Measurements from ENCODE around the gene ZDHHC14.
"Not testable (repeated sequence)": the region's sequence is repeated elsewhere in the genome, so short reads cannot be mapped to it uniquely, and the experiment has no call there.

Gene ZDHHC14

DNA sequence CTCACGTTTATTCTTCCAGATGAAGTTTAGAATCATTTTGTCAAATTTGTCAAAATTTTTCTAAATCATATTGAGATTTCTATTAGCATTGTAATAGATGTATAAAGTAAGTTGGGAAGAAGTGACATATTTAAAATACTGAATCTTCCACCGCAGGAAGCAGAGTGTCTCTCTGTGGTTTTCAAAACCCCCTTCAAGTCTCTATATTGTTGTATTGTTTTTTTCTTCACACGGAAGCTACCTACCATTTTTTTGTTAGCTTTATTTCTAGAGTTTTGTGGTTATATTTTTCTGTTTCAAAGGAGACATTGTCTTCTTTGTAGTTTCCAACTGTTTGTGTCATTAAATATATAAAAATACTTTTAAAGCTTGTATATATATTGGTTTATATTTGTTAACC, 188.6 kb downstream of the ZDHHC14 start:
- no peak for DNase-seq

DNA sequence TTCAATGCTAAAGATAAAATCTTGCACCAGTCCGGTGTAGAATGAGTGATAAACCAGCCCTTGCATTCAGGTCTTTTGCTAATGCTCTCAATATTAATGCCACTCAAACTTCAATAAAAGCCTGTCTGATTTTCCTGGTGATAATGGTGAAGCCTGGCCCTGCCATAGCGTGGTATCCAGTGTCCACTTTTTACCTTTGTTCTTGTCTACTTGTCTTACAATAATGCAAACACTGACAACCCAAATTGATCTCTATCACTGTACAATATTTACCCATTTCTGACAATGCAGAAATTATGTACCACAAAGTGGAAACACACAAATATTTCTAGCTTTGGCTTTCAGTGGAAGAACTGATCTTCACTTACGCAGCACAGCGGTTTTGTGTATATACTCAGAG, 189.1 kb downstream of the ZDHHC14 start:
- DNase-seq: no peak

- no peak for DNase-seq
Observed at GRCh38 chr6:157570752-157571151, 189.8 kb downstream of the ZDHHC14 start.

GRCh38 chr6:157571269-157571668, 190.3 kb downstream of the ZDHHC14 start:
- DNase-seq: no peak

DNA sequence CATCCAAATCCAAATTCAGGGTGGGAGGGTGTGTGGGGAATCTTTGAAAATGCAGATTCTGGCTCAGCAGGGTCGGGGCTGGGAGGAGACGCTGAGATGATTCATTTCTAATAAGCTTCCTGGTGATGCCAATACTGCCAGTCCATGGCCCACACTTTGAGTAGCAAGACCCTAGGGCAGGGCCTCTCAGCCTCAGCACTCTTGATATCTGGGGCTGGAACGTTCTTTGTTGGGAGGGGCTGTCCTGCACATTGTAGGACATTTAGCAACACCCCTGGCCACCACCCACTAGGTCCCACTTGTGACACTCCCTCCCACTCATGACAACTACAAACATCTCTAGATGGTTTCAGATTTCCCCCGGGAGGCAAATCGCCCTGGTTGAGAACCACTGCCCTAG, 191.0 kb downstream of the ZDHHC14 start:
- no peak for DNase-seq

GRCh38 chr6:157574851-157575424, 193.9 kb downstream of the ZDHHC14 start:
- DNase-seq: no peak

DNA sequence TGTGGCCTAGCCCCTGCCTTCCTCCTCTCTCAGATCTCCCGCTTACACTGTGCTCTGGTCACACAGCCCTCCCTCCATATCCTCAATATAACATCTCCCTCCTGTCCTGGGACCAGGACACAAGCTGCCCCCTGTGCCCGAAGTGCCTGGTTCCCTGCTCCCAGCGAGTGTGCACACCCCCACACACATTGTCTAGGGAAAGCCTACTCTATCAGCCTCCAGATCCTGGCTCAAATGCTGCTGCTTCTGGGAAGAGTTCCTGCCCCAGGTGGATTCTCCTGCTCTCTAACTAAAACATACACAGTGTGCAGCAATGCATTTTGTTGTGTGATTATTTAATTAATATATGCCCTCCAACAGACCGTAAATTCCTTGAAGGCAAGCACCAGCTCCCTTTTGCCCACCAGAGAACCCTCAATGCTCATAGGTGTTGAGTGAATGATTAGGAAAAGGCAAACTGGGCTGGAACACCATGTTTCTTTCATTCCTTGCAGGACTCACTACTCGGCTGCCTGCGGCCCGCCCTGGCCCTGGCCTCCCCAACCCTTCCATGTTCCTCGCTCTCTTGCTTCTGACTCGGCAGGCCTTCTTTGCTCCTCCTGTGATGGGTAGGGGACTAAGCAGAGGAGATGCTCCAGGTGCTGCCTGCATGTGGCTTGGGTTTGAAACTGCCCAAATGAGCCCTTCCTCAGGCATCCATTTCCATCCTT, 194.6 kb downstream of the ZDHHC14 start:
- DNase-seq: no peak

DNA sequence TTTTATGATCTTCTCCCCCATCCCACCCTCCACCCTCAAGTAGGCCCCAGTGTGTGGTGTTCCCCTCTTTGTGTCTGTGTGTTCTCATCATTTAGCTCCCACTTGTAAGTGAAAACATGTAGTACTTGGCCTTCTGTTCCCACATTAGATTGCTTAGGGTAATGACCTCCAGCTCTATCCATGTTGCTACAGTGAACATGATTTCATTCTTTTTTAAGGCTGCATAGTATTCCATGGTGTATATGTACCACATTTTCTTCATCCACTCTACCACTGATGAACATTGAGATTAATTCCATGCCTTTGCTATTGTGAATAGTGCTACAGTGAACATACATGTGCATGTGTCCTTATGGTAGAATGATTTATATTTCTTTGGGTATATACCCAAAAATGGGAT, 196.0 kb downstream of the ZDHHC14 start:
- DNase-seq: not testable (repeated sequence)

DNA sequence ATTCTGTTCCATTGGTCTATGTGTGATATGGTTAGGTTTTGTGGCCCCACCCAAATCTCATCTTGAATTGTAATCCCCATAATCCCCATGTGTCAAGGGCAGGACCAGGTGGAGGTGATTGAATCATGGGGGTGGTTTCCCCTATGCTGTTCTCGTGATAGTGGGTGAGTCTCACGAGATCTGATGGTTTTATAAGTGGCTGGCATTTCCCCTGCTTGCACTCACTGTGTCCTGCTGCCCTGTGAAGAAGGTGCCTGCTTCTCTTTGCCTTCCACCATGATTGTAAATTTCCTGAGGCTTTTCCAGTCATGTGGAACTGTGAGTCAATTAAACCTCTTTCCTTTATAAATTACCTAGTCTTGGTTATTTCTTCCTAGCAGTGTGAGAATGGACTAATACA, 197.5 kb downstream of the ZDHHC14 start:
- not testable (repeated sequence) for DNase-seq

GRCh38 chr6:157579467-157580031, 198.6 kb downstream of the ZDHHC14 start:
- DNase-seq: no peak

GRCh38 chr6:157584036-157584435, 203.0 kb downstream of the ZDHHC14 start:
- DNase-seq: no peak

DNA sequence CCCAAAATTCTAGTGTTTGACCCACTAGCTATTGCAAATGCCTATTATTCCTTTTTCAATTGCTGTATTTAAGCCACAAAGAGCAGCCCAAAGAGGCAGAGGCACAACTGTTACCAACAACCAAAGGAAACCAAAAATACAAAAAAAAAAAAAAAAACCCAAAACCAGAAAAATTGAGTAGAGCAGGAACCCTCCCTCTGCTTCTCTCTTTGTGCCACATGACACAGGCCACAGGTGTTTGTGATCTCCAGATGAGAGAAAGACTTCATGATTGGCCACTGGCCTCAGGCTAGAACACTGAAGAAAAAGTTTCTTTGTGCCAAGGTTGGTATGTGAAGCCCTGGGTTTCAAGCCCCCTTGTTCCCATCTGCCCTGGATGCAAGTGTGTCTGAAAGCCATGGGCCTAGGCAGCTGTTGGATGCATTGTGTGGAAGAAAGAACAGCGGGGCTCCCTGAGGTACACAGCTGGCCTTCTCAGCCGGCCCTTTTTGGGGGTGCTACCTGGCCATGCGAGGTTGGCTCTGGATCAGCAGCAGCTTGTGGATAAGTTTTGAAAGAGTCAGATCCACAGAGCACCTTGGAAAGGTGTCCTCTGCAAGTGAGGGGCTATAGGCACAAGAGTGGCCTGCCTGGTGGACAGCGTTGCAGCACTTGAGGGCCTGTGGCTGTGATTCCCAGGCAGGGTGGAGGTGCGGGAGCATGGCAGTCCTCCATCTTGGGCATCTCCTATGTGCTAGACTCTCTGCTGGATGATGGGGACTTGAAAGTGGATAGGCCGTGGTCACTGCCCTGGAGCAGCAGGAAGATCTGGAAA, 204.5 kb downstream of the ZDHHC14 start:
- no peak for DNase-seq

GRCh38 chr6:157586088-157586414, 205.1 kb downstream of the ZDHHC14 start:
- DNase-seq: no peak

DNA sequence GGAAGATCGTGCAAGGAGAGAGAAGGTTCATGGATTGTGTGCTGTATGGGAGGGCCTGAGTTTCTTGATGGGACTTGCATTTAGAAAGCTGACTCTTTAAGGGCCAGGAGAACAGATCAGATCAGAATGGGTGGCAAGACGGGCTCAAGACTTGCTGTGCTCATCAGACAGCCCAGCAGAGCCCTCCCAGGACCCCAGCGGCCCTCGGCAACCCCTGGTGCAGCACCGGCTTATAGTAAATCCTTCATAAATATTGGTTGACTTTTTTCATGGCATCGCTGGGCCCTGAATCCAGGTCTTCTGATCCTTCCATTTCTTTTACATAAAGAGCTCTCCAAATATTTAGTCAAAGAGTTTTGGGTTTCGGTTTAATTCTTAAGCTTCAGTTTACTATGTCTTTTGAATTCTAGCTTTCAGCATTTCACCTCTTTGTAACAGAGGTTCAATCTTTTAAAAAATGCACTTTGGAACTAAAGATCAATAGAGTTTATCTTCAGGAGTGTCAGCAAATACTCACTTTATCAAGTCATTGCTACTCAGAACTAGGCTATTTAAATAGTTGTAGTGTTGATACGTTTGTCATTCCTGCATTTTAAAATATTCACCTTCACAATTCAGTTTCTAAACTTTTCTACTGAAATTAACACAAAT, 205.6 kb downstream of the ZDHHC14 start:
- no peak for DNase-seq

- DNase-seq: no peak
Observed at GRCh38 chr6:157587127-157587926, 206.3 kb downstream of the ZDHHC14 start.

- DNase-seq: not testable (repeated sequence)
Observed at GRCh38 chr6:157590654-157591053, 209.7 kb downstream of the ZDHHC14 start.

GRCh38 chr6:157592541-157592940, 211.6 kb downstream of the ZDHHC14 start:
- DNase-seq: no peak

DNA sequence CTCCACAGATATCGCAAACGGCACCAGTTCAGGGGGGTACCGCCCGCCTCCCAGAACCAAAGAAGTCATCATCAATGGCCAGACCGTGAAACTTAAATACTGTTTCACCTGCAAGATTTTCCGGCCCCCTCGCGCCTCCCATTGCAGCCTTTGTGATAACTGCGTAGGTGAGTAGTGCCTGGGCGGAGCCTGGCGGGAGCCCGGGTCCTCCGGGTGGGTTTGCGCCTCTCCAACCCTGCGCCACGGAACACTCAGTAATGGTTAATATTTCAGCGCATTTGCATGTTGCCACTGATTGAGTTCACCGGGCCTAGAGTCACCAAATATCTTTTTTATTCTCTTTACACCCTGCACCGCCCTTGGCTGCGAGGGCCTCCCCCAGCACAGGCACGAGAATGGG, 212.0 kb downstream of the ZDHHC14 start:
- DNase-seq: no peak

DNA sequence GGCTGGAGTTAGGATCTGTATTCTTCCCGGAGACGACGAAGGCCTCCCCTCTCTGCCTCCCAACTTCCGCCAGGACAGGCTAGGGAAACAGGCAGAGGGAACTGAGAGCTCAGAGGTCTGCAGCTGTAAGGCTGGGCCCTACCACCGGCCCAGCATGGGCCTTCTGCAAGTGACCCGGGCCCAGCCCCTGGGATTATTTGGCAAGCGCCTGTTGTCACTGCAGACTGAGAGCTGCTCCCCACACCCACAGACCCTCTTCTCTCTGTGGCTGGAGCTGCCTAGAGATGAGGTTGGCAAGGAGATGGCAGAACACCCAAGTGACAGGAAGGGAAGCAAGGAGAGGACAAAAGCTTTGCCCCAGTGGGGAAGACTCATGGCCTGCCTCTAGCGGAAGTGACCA, 212.6 kb downstream of the ZDHHC14 start:
- DNase-seq: no peak

- no peak for DNase-seq
Observed at GRCh38 chr6:157594292-157594691, 213.3 kb downstream of the ZDHHC14 start.

DNA sequence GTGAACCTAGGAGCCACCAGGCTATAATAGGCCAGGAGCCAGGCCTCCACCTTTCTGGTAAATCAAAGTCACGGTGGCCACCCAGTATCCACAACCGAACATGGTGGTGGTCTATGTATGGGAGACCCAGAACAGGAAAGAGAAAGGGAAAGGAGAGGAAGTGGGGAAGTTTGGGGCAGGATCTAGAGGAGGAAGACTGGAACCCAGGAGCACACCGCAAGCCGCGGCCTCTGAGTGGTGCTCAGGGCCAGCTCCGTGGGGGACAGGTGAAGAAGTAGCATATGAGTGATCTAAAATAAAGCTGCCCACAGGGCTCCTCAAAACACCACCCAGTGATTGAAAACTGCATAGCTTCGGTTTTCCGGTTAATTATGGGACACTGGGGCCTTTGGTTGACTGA, 214.8 kb downstream of the ZDHHC14 start:
- DNase-seq: no peak

Data from hypothalamus (tissue), 51 donors.